Measurements from ENCODE around the gene PCBP2.
A peak's percentile ranks its signal among the peaks of the same experiment; 100 is the strongest.
"Not testable (repeated sequence)": the region's sequence is repeated elsewhere in the genome, so short reads cannot be mapped to it uniquely, and the experiment has no call there.

The PCBP2 gene

DNA sequence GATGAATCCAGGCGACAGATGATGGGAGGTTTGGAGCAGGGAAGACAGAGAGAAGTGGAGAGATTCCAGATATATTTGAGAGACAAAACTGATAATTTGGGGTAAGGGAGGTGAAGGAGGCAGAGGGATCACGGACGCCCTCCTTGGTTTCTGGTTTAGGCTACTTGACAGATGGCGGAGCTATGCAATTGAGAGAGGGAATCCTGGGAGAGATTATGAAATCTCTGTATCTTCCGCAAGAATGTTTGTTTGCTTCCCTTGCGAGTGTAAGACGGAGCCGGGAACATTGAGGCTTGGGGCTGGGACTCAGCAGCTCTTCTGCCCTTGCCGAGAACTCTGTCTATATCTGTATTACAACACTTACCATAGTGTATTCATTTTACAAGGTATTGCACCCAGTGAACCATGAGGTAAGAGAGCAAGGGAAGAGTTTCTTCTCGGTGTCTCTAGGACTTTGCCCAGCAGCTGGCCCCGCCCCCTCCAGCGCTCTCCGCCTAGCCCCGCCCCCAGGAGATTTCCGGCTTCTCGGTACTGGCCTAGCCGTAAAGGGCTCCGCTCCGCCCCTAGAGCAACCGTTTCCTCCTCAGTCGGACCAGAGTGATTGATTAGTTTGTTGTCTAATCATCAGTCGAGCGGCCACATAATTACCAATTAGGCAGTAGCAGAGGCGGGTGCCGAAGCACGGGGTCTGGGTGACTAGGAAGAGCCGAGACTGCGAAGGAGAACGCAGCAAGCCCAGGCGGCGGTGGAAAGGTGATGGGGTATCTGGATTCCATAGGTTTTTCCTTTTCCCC, 10.7 kb upstream of the PCBP2 start, which contains the start of gene PRR13:
PRR13 (plus strand) TSS at position 695 of the 794 bp plus-strand sequence. CDS start 981 bp downstream, outside the sequence.
- DNase-seq = peak; percentile 99

DNA sequence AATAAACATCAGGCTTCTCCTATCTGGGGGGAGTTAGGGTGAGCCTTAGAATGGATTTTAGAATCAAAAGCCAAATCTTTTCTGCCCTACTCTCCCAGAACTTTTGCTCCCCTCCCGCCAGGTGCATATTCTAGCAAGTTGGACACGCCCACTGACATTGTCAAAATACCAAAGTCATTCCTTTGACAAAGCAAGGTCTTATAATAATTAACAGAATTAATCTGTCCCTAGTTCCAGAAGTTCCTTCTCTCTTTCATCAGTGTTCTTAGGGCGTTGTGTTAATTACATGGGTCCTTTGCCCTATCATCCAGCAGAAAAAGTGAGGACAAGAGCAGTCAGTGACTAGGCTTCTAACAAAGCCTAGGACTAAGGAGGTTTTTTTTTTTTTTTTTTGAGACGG, 7.9 kb upstream of the PCBP2 start:
- no peak for DNase-seq

DNA sequence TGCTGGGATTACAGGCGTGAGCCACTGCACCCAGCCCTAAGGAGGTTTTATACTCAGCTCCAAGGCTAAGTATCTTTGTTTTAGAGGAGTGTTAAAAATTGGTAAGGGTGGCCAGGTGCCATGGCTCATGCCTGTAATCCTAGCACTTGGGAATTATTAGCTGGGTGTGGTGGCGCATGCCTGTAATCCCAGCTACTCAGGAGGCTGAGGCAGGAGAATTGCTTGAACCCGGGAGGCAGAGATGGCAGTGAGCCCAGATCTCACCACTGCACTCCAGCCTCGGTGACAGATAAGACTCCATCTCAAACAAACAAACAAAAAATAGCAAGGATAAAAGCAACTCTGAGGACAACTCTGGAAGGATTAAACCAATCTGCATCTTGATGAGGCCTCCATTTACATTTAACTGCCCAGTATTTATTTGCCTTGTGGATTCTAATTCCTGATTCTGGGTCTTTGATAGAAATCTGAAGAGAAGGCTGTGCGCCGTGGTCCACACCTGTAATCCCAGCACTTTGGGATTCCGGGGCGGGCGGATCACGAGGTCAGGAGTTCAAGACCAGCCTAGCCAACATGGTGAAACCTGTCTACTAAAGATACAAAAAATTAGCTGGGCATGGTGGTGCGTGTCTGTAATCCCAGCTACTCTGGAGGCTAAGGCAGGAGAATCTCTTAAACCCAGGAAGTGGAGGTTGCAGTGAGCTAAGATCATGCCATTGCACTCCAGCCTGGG, 7.1 kb upstream of the PCBP2 start:
- DNase-seq = not testable (repeated sequence)

DNA sequence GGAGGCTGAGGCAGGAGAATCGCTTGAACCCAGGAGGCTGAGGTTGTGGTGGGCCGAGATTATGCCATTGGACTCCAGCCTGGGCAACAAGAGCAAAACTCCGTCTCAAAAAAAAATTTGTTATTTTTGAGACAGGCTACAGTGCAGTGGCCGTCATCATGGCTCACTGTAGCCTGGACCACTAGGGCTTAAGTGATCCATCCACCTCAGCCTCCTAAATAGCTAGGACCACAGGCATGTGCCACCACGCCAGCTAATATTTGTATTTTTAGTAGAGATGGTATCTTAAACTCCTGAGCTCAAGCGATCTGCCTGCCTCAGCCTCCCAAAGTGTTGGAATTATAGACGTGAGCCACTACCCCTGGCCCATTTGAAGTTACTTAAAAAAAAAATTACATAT, 966 bp upstream of the PCBP2 start:
- DNase-seq = no peak

GRCh38 chr12:53452159-53453077, 516 bp downstream of the PCBP2 start:
- peak; percentile 27 to 67 for DNase-seq

DNA sequence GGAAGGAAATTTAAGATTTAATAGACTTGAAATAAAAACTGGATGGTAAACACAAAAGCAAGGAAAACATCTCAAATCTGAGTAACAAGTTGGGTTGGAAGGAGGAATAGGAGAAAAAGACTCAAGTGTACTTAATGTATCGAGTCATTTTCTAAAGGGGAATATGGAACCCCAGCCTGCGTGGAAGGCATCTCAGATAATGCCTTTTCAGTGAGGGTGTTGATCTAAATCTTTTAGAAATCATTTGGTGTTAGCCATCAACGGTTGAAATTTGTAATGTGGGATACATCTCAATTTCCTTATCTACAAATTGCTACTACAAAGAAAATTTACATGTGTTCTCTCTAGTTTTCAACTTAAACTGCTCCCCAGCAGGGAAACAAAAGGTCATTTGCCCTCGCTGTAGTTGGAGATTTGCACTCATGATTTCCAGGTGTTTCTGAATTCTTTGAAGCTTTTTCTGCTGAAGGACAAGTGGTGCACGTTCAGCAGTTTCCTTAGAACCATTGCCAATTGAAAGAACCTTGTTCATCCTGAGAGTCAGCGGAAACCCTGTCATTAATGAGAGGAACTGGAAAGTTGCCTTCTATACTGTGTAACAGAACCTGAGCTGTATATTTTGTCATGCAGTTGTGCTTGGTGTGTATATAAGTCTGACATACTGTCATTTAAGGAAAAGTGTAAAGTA, 2.2 kb downstream of the PCBP2 start:
- no peak for DNase-seq

DNA sequence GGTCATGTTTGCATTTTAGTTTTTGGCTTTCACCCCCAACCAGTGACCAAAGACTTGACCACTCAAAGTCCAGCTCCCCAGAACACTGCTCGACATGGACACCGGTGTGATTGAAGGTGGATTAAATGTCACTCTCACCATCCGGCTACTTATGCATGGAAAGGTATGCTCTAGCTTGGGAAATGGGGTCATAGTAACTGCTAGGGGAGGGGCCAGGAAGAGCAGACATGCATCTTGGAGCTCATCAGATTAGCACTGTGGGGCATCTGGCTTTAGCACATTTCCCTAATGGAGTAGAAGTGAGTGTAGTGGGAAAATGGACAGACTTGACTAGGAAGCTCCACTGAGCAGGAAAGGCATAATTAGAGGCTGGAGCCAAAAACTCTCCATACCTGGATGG, 2.8 kb downstream of the PCBP2 start:
- no peak for DNase-seq

DNA sequence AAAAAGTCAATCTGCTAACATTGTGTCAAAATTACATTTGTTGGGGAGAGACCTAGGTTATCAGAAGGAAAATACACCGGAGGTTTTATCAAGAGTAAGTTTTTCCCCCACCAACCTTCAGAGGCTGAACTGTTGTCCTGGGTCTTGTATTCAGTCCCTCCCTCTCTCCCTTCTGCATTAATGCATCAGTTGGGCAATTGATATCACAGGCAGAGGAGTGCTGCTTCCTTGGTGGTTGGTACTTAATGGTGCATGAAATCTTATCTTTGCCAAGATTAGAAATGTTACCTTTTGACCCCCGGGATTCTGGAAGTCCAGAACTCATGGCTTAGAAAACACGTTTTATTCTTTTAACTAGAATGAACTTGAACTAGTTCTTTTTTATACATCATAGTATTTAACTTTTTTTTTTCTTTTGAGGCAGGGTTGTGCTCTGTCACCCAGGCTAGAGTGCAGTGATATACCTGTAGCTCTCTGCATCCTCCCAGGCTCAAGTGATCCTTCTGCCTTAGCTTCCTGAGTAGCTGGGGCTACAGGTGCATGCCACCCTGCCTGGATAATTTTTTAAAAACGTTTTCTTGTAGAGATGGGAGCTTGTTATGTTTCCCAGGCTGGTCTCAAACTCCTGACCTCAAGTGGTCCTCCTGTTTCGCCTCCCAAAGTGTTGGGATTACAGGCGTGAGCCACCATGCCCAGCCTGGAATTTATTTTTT, 4.9 kb downstream of the PCBP2 start:
- no peak for DNase-seq

GRCh38 chr12:53459097-53459496, 7.2 kb downstream of the PCBP2 start:
- DNase-seq = no peak

GRCh38 chr12:53461059-53461458, 9.2 kb downstream of the PCBP2 start:
- no peak for DNase-seq

DNA sequence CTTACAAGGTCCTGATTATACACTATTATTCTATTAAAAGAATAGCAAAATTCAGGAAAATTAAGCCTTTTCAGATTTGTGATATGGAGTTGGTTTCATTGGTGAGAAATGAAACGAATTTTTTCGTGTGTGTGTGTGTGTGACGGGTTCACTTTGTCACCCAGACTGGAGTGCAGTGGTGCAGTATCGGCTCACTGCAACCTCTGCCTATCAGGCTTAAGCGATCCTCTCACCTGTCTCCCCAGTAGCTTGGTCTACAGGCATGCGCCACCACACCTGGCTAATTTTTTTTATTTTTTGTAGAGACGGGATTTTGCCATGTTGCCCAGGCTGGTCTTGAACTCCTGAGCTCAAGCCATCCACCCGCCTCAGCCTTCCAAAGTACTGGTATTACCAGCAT, 9.7 kb downstream of the PCBP2 start:
- DNase-seq = no peak

GRCh38 chr12:53462935-53463334, 11.0 kb downstream of the PCBP2 start:
- DNase-seq = no peak

- no peak for DNase-seq
Observed at GRCh38 chr12:53463802-53464560, 12.1 kb downstream of the PCBP2 start.

GRCh38 chr12:53464685-53465418, 12.9 kb downstream of the PCBP2 start:
- DNase-seq = no peak

- no peak for DNase-seq
Observed at GRCh38 chr12:53465679-53466078, 13.8 kb downstream of the PCBP2 start.

- no peak for DNase-seq
Observed at GRCh38 chr12:53466640-53467039, 14.7 kb downstream of the PCBP2 start.

DNA sequence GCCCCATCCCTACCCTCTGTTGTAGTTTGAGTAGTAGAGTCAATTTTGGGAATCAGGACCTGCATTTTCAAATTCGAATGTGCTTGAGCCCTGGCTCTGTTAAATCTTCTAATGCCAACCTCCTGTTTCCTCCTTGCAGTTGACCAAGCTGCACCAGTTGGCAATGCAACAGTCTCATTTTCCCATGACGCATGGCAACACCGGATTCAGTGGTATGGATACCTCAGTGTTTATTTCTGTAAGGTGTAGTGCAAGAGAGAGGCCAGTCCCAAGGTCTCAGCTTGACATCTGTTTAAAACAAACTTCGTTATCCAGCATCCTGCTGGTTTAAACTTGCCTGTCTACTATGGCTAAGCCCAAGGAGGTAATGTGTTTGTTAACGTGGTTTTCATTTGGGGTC, 15.2 kb downstream of the PCBP2 start:
- DNase-seq = no peak

DNA sequence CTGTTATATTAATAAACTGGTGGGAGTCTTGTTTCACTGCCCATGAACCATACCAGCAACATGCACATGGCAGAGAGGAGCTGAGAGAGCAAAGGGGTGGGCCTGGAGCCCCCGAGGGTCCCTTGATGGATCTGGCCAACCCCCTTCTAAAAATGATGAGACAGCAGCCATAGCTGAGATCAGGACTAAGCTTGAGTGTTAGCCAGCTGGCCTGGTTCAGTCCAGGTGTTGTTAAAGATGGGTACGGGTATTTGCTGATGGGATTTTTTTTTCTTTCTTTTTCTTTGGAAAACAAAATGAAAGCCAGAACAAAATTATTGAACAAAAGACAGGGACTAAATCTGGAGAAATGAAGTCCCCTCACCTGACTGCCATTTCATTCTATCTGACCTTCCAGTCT, 16.0 kb downstream of the PCBP2 start:
- no peak for DNase-seq

DNA sequence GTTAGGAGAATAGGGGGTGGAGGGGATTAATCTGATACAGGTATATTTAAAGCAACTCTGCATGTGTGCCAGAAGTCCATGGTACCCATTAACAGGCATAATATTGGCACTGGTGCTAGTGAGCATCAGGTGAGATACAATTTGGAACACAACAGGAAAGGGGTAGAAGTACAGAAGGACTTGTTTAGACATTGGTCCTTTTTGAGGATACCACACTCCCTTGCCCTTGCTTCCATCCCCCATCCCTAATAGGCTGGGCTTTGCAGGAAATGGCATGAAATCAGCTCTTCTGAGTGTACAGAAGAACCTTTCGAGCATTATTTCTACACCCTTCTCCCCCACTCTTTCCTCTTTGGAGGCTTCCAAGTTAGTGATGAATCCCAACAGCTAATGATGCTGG, 16.4 kb downstream of the PCBP2 start:
- DNase-seq = no peak

DNA sequence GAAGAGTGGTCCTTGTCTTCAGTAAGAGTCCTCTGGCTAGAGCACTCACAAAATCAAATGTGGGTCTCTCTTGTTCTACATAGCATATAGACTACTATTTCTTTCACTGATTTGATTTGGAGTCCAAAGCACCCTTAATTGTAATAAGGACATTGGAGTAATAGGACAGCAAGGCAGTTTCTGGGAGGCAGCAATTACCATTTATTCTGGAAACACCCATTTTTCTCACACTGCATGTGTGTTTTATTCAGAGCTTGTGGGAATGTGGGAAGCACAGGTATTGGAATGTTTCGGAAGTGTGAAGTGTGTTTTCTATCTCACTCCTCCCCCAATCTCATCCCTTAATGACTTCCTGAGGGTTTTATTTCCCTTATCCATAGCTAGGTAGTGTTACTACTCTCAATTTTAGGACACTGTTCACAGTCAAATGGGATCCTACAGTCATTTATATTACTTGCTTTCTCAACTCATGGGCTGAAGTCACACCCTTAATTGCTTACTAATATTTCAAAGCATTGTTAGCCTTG, 20.2 kb downstream of the PCBP2 start:
- no peak for DNase-seq
